NCI-H2029 treated with DMSO at 0.1 percent for 48 hours (cell line): Measurements from ENCODE around the gene ZFYVE27.

ENCODE experiments used
- DNase-seq: peaks from one replicate; lab custom pipeline; 2025; lab: John Stamatoyannopoulos, UW

ZFYVE27 gene

GRCh38 chr10:97715259-97715874 lies 21.6 kb upstream of the ZFYVE27 start:
- DNase-seq, result no peak

GRCh38 chr10:97717627-97718026 lies 19.3 kb upstream of the ZFYVE27 start:
- DNase-seq, result no peak

GRCh38 chr10:97718178-97718577 lies 18.8 kb upstream of the ZFYVE27 start:
- DNase-seq, result no peak

GRCh38 chr10:97718659-97719142 lies 18.2 kb upstream of the ZFYVE27 start:
- no peak for DNase-seq

GRCh38 chr10:97719602-97720001 lies 17.3 kb upstream of the ZFYVE27 start:
- DNase-seq, result no peak

GRCh38 chr10:97721871-97722780 lies 14.8 kb upstream of the ZFYVE27 start:
- DNase-seq, result no peak

GRCh38 chr10:97723001-97723400 lies 13.9 kb upstream of the ZFYVE27 start:
- no peak for DNase-seq

- no peak for DNase-seq
Measured at GRCh38 chr10:97724341-97724941, 12.5 kb upstream of the ZFYVE27 start.

- DNase-seq, result no peak
Measured at GRCh38 chr10:97726636-97727178, 10.2 kb upstream of the ZFYVE27 start.

- DNase-seq, result no peak
Measured at GRCh38 chr10:97729014-97729413, 7.9 kb upstream of the ZFYVE27 start.

GRCh38 chr10:97731346-97732051 lies 5.4 kb upstream of the ZFYVE27 start:
- peak; percentile 17 for DNase-seq

- no peak for DNase-seq
Measured at GRCh38 chr10:97732052-97732359, 4.9 kb upstream of the ZFYVE27 start.

- DNase-seq, result no peak
Measured at GRCh38 chr10:97733256-97733655, 3.7 kb upstream of the ZFYVE27 start.

- DNase-seq, result no peak
Measured at GRCh38 chr10:97734021-97734420, 2.9 kb upstream of the ZFYVE27 start.

GRCh38 chr10:97736403-97736901 lies 476 bp upstream of the ZFYVE27 start:
- no peak for DNase-seq

- DNase-seq, result no peak
Measured at GRCh38 chr10:97737770-97738265, 890 bp downstream of the ZFYVE27 start.

- no peak for DNase-seq
Measured at GRCh38 chr10:97738616-97739015, 1.7 kb downstream of the ZFYVE27 start.

- no peak for DNase-seq
Measured at GRCh38 chr10:97740613-97741012, 3.7 kb downstream of the ZFYVE27 start.

GRCh38 chr10:97743169-97743943 lies 6.4 kb downstream of the ZFYVE27 start:
- no peak for DNase-seq

GRCh38 chr10:97744405-97745035 lies 7.6 kb downstream of the ZFYVE27 start:
- no peak for DNase-seq
